Measurements from ENCODE around the gene HPS5. TPM values are rescaled to one million over a fixed set of nuclear protein-coding genes. Genes with fewer than 3 reads are reported as not detected.

Gene HPS5
- total and polyA plus RNA-seq, 2 of the 4 experiments (the other 2 are of a cell fraction), result 7.9 to 28.3 TPM

DNA sequence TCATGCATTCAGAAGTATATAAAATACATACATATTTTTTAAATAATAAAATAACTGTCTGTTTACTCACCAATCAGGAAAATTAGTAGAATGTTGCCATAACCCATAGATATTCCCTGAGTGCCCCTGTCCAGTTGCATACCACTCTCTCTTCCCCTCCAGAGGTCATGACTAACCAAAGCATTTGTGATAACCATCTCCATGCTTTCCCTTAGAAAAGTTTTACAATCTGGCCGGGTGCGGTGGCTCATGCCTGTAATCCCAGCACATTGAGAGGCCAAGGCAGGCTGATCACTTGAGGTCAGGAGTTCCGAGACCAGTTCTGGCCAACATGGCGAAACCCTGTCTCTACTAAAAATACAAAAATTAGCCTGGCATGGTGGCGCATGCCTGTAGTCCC lies 39.2 kb upstream of the HPS5 start:
- Histone ChIP-seq H3K4me3 (ENCODE audit: insufficient read depth, low read depth, low read length) (no peak overlapping the region), H3K4me1 (ENCODE audit: control insufficient read depth, insufficient read depth, low read length) (no peaks in the 10 kb centered on the region), H4K91ac (ENCODE audit: insufficient read depth, low read depth, low read length) (no peak overlapping the region), H2BK120ac (ENCODE audit: low read depth, low read length) (no peak overlapping the region), H3K4ac (ENCODE audit: low read depth, low read length) (no peak overlapping the region), H2BK20ac (ENCODE audit: low read depth, low read length) (no peak overlapping the region), H3K23ac (ENCODE audit: low read depth, low read length) (no peak overlapping the region), H2AK5ac (ENCODE audit: low read depth, low read length) (no peak overlapping the region), H3K56ac (ENCODE audit: extremely low read depth, insufficient read depth, low read length) (no peak overlapping the region), H3K14ac (replicated peaks; ENCODE audit: low read depth, low read length) (no peak overlapping the region), H2AK9ac (replicated peaks; ENCODE audit: low read depth, low read length, poor library complexity) (no peak overlapping the region), H3K9me1 (ENCODE audit: insufficient read depth, low read length) (0 out of 2 replicates have a peak, but pooled peaks cover 4% of the 10 kb centered on the region), H2BK15ac (ENCODE audit: low read depth, low read length) (no peak overlapping the region), H3K79me1 (ENCODE audit: low read depth in 1 of 2, low read length in 2 of 2) (peaks cover 3 to 6% of the 10 kb centered on the region in 2 experiments; a peak in 3 of 4 replicates), H3K4me2 (ENCODE audit: low read depth, low read length) (no peak overlapping the region), H4K8ac (ENCODE audit: low read depth in 2 of 2, low read length in 2 of 2) (no peak overlapping the region), H4K5ac (ENCODE audit: low read depth, low read length) (no peak overlapping the region), H4K20me1 (ENCODE audit: insufficient read depth, low read length) (no peaks in the 10 kb centered on the region), H2BK5ac (ENCODE audit: low read depth, low read length, poor library complexity, severe bottlenecking) (no peak overlapping the region), H3K18ac (ENCODE audit: low read depth, low read length) (no peak overlapping the region), H3K9ac (ENCODE audit: low read depth, low read length) (no peak overlapping the region), H3K27me3 (ENCODE audit: control insufficient read depth, insufficient read depth, low read length) (no peaks in the 10 kb centered on the region), H3K36me3 (ENCODE audit: control insufficient read depth, insufficient read depth, low read length) (peaks cover 44% of the 10 kb centered on the region), H3K27ac (ENCODE audit: insufficient read depth, low read length) (no peak overlapping the region), H2AFZ (replicated peaks; ENCODE audit: low read length, poor library complexity) (no peak overlapping the region), H3K9me3 (ENCODE audit: control insufficient read depth, insufficient read depth, low read length) (no peaks in the 10 kb centered on the region)
- intact Hi-C loops (cut with micrococcal nuclease) (no loop called here), dilution Hi-C loops (cut with HindIII; ENCODE audit: low sequenced_read_pairs, unreplicated experiment) (no loop called here), in situ Hi-C loops (cut with MboI; ENCODE audit: low sequenced_read_pairs) (no loop called here)
- ATAC-seq (ENCODE audit: low read depth) (no peak), DNase-seq (no peak)
- TF ChIP-seq CTCF (conservative IDR thresholded peaks at IDR 0.05; ENCODE audit: low read depth, low read length), result no peak
- TF ChIP-seq MXI1 (IDR thresholded peaks at IDR 0.05; ENCODE audit: borderline replicate concordance, low read depth, low read length), result no peak
- no peak for TF ChIP-seq USF2 (IDR thresholded peaks at IDR 0.05; ENCODE audit: low read depth, low read length)
- no peak for TF ChIP-seq RAD21 (IDR thresholded peaks at IDR 0.05; ENCODE audit: low read length)
- no peak for TF ChIP-seq CEBPB (IDR thresholded peaks at IDR 0.05; ENCODE audit: low read depth, low read length)
- no peak for TF ChIP-seq FOS (IDR thresholded peaks at IDR 0.05; ENCODE audit: low read depth, low read length)
- TF ChIP-seq, protein P1, sequence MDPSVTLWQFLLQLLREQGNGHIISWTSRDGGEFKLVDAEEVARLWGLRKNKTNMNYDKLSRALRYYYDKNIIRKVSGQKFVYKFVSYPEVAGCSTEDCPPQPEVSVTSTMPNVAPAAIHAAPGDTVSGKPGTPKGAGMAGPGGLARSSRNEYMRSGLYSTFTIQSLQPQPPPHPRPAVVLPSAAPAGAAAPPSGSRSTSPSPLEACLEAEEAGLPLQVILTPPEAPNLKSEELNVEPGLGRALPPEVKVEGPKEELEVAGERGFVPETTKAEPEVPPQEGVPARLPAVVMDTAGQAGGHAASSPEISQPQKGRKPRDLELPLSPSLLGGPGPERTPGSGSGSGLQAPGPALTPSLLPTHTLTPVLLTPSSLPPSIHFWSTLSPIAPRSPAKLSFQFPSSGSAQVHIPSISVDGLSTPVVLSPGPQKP (IDR thresholded peaks at IDR 0.05; ENCODE audit: borderline replicate concordance, low read depth, low read length), result no peak
- no peak for TF ChIP-seq RFX5 (IDR thresholded peaks at IDR 0.05; ENCODE audit: low read depth, low read length)
- no peak for TF ChIP-seq POLR2A (IDR thresholded peaks at IDR 0.05; ENCODE audit: low read depth, low read length)
- no peak for TF ChIP-seq RCOR1 (IDR thresholded peaks at IDR 0.05; ENCODE audit: insufficient replicate concordance, low read length)
- no peak for TF ChIP-seq MAZ (IDR thresholded peaks at IDR 0.05; ENCODE audit: borderline replicate concordance, low read depth, low read length)
- TF ChIP-seq MAFK (IDR thresholded peaks at IDR 0.05; ENCODE audit: low read depth, low read length), result no peak
- TF ChIP-seq CHD1 (IDR thresholded peaks at IDR 0.05; ENCODE audit: low read depth, low read length), result no peak
- TF ChIP-seq BHLHE40 (IDR thresholded peaks at IDR 0.05; ENCODE audit: low read depth, low read length), result no peak
- 94% methylated on average over 2 of the region's 5 CpGs; no CpG with 5 or more reads in 1 of the 2 experiments for WGBS, 2 experiments (ENCODE audit: extremely low coverage in 2 of 2, insufficient read length in 1 of 2)
- BruUV-seq (replicated peaks), result no TSS peak
- ChIA-PET CTCF (no interaction called here), POLR2A (ENCODE audit: unreplicated experiment) (no interaction called here)
